Measurements from ENCODE around the gene C2CD2L. TPM values are rescaled to one million over a fixed set of nuclear protein-coding genes. Genes with fewer than 3 reads are reported as not detected.

The C2CD2L gene
- total RNA-seq, 1 experiment from 2014 or later, result 9.3 TPM

- Histone ChIP-seq H3K4me3 (no peak overlapping the region), H2AFZ (no peak overlapping the region), H3K27ac (no peak overlapping the region), H3K4me1 (replicated peaks; ENCODE audit: insufficient read depth) (peaks cover 12% of the 10 kb centered on the region), H3K9me3 (ENCODE audit: insufficient read depth, low read depth) (no peaks in the 10 kb centered on the region), H3K79me2 (ENCODE audit: low read depth) (peaks cover 7% of the 10 kb centered on the region), H3K27me3 (ENCODE audit: insufficient read depth, low read depth) (no peaks in the 10 kb centered on the region), H3F3A (ENCODE audit: insufficient read depth, low read depth) (peaks cover 14% of the 10 kb centered on the region; the same call in 1 of the 2 replicates), H3K36me3 (ENCODE audit: low read depth) (no peaks in the 10 kb centered on the region), H4K20me1 (ENCODE audit: insufficient read depth) (peaks cover 3% of the 10 kb centered on the region; the same call in 1 of the 2 replicates), H3K9me2 (ENCODE audit: insufficient read depth) (no peaks in the 10 kb centered on the region), H3K4me2 (no peak overlapping the region)
- TF ChIP-seq EZH2 (IDR thresholded peaks at IDR 0.05; ENCODE audit: low read depth), result no peak
- no peak for TF ChIP-seq CTCF (conservative IDR thresholded peaks at IDR 0.05)
- ChIA-PET CTCF (no interaction called here), POLR2A (ENCODE audit: unreplicated experiment) (no interaction called here)
- no TSS peak for BruUV-seq (replicated peaks)
- intact Hi-C loops (cut with micrococcal nuclease; ENCODE audit: unreplicated experiment), result no loop called here
- DNase-seq, result no peak
Measured at GRCh38 chr11:119117004-119117706, 10.0 kb downstream of the C2CD2L start.

GRCh38 chr11:119118227-119118626 is 11.1 kb downstream of the C2CD2L start:
- Histone ChIP-seq H3K4me3 (no peak overlapping the region), H3K4me2 (no peak overlapping the region), H2AFZ (no peak overlapping the region), H3K27ac (no peak overlapping the region), H3K9me3 (ENCODE audit: insufficient read depth, low read depth) (no peaks in the 10 kb centered on the region), H3K36me3 (ENCODE audit: low read depth) (no peaks in the 10 kb centered on the region), H3K4me1 (replicated peaks; ENCODE audit: insufficient read depth) (peaks cover 18% of the 10 kb centered on the region), H3K79me2 (ENCODE audit: low read depth) (peaks cover 18% of the 10 kb centered on the region), H3K27me3 (ENCODE audit: insufficient read depth, low read depth) (no peaks in the 10 kb centered on the region), H3F3A (ENCODE audit: insufficient read depth, low read depth) (peaks cover 14% of the 10 kb centered on the region; the same call in 1 of the 2 replicates), H4K20me1 (ENCODE audit: insufficient read depth) (peaks cover 7% of the 10 kb centered on the region; the same call in 1 of the 2 replicates), H3K9me2 (ENCODE audit: insufficient read depth) (no peaks in the 10 kb centered on the region)
- no peak for TF ChIP-seq CTCF (conservative IDR thresholded peaks at IDR 0.05)
- TF ChIP-seq EZH2 (IDR thresholded peaks at IDR 0.05; ENCODE audit: low read depth), result no peak
- ChIA-PET POLR2A (ENCODE audit: unreplicated experiment) (no interaction called here), CTCF (no interaction called here)
- no peak for DNase-seq
- BruUV-seq (replicated peaks), result no TSS peak
- intact Hi-C loops (cut with micrococcal nuclease; ENCODE audit: unreplicated experiment), result no loop called here

GRCh38 chr11:119118946-119119345 is 11.8 kb downstream of the C2CD2L start:
- POLR2A ChIA-PET (ENCODE audit: unreplicated experiment), result interaction anchor here (0.6 kb wide), 1 partner anchor 130 kb away, joined by 4 read pairs; no protein-coding TSS in a partner anchor
- no peaks in the 10 kb centered on the region for H3K9me2 ChIP-seq (ENCODE audit: insufficient read depth)

More at GRCh38 chr11:119118946-119119345, 11.8 kb downstream of the C2CD2L start:
- Histone ChIP-seq H3K79me2 (ENCODE audit: low read depth) (peaks cover 22% of the 10 kb centered on the region), H3K27ac (no peak overlapping the region), H3K4me3 (no peak overlapping the region), H3K9me3 (ENCODE audit: insufficient read depth, low read depth) (no peaks in the 10 kb centered on the region), H3K36me3 (ENCODE audit: low read depth) (peaks cover 5% of the 10 kb centered on the region; the same call in 1 of the 2 replicates), H3K27me3 (ENCODE audit: insufficient read depth, low read depth) (no peaks in the 10 kb centered on the region), H2AFZ (no peak overlapping the region), H3K4me1 (replicated peaks; ENCODE audit: insufficient read depth) (peaks cover 18% of the 10 kb centered on the region), H3F3A (ENCODE audit: insufficient read depth, low read depth) (peaks cover 14% of the 10 kb centered on the region; the same call in 1 of the 2 replicates), H4K20me1 (ENCODE audit: insufficient read depth) (peaks cover 7% of the 10 kb centered on the region; the same call in 1 of the 2 replicates), H3K4me2 (no peak overlapping the region)
- intact Hi-C loops (cut with micrococcal nuclease; ENCODE audit: unreplicated experiment), result no loop called here
- no peak for TF ChIP-seq CTCF (conservative IDR thresholded peaks at IDR 0.05)
- no peak for TF ChIP-seq EZH2 (IDR thresholded peaks at IDR 0.05; ENCODE audit: low read depth)
- CTCF ChIA-PET, result interaction anchor here (0.7 kb wide), 1 partner anchor 206 kb away, joined by 5 read pairs; no protein-coding TSS in a partner anchor
- BruUV-seq (replicated peaks), result no TSS peak
- no peak for DNase-seq

Measured in PC-9 (cell line).